Measurements from ENCODE around the gene ZNF438.

The ZNF438 gene

GRCh38 chr10:30928742-30929141 is 102.9 kb downstream of the ZNF438 start:
- no peaks in the 10 kb centered on the region for H3K4me1 ChIP-seq
- DNase-seq, result no peak
- peaks cover 0 to 4% (median 0%) of the 10 kb centered on the region in 3 donors for H3K9me3 ChIP-seq
- no peak overlapping the region for H3K27ac ChIP-seq
- intact Hi-C loops (cut with DNase I; ENCODE audit: low total_unique reads), result no loop called here
- H3K4me3 ChIP-seq, result no peak overlapping the region
- TF ChIP-seq CTCF (IDR thresholded peaks at IDR 0.05), result no peak
- no peaks in the 10 kb centered on the region for H3K27me3 ChIP-seq
- peaks cover 15 to 29% (median 16%) of the 10 kb centered on the region in 3 donors for H3K36me3 ChIP-seq

GRCh38 chr10:30918651-30919050 is 113.0 kb downstream of the ZNF438 start:
- TF ChIP-seq CTCF (IDR thresholded peaks at IDR 0.05), result no peak
- intact Hi-C loops (cut with DNase I; ENCODE audit: low total_unique reads), result no loop called here
- no peak overlapping the region for H3K4me3 ChIP-seq
- H3K4me1 ChIP-seq, result peaks cover 0 to 11% (median 0%) of the 10 kb centered on the region in 4 donors
- no peaks in the 10 kb centered on the region for H3K27me3 ChIP-seq
- peaks cover 0 to 4% (median 0%) of the 10 kb centered on the region in 3 donors for H3K36me3 ChIP-seq
- no peak overlapping the region for H3K27ac ChIP-seq
- no peak for DNase-seq
- H3K9me3 ChIP-seq, result no peaks in the 10 kb centered on the region

GRCh38 chr10:30917789-30918188 is 113.9 kb downstream of the ZNF438 start:
- DNase-seq, result no peak
- no peak for TF ChIP-seq CTCF (IDR thresholded peaks at IDR 0.05)
- peaks cover 0 to 4% (median 0%) of the 10 kb centered on the region in 3 donors for H3K36me3 ChIP-seq
- no peaks in the 10 kb centered on the region for H3K27me3 ChIP-seq
- H3K27ac ChIP-seq, result no peak overlapping the region
- no peak overlapping the region for H3K4me3 ChIP-seq
- H3K4me1 ChIP-seq, result peaks cover 0 to 11% (median 0%) of the 10 kb centered on the region in 4 donors
- H3K9me3 ChIP-seq, result no peaks in the 10 kb centered on the region
- intact Hi-C loops (cut with DNase I; ENCODE audit: low total_unique reads), result no loop called here

- no peaks in the 10 kb centered on the region for H3K27me3 ChIP-seq
- H3K36me3 ChIP-seq, result peaks cover 0 to 4% (median 0%) of the 10 kb centered on the region in 3 donors
- H3K27ac ChIP-seq, result no peak overlapping the region
- intact Hi-C loops (cut with DNase I; ENCODE audit: low total_unique reads), result no loop called here
- H3K9me3 ChIP-seq, result no peaks in the 10 kb centered on the region
- H3K4me3 ChIP-seq, result no peak overlapping the region
- peaks cover 0 to 11% (median 0%) of the 10 kb centered on the region in 4 donors for H3K4me1 ChIP-seq
- DNase-seq, result no peak
- TF ChIP-seq CTCF (IDR thresholded peaks at IDR 0.05), result no peak
Observed at GRCh38 chr10:30917067-30917466, 114.6 kb downstream of the ZNF438 start.

GRCh38 chr10:30915146-30915545 is 116.5 kb downstream of the ZNF438 start:
- H3K27me3 ChIP-seq, result no peaks in the 10 kb centered on the region
- TF ChIP-seq CTCF (IDR thresholded peaks at IDR 0.05), result no peak
- H3K27ac ChIP-seq, result no peak overlapping the region
- intact Hi-C loops (cut with DNase I; ENCODE audit: low total_unique reads), result no loop called here
- H3K9me3 ChIP-seq, result no peaks in the 10 kb centered on the region
- no peaks in the 10 kb centered on the region for H3K36me3 ChIP-seq
- DNase-seq, result no peak
- H3K4me3 ChIP-seq, result no peak overlapping the region
- H3K4me1 ChIP-seq, result peaks cover 0 to 14% (median 0%) of the 10 kb centered on the region in 4 donors
